VCaP (cell line): ENCODE measurements around the gene REEP3.

Experiments used
- H3K27ac ChIP-seq: fragments of 450-650 bp; 2 replicates; pipeline ENCODE4 v1.5.1; 2017
- TF ChIP-seq, protein P1 (sequence below): fragments of 450-650 bp; conservative IDR thresholded peaks from 2 replicates; pipeline ENCODE4 v1.5.1; 2017; ENCODE audit warnings: mild to moderate bottlenecking, moderate library complexity

Gene REEP3

GRCh38 chr10:63630931-63631680 is 109.9 kb downstream of the REEP3 start:
- TF ChIP-seq, protein P1, sequence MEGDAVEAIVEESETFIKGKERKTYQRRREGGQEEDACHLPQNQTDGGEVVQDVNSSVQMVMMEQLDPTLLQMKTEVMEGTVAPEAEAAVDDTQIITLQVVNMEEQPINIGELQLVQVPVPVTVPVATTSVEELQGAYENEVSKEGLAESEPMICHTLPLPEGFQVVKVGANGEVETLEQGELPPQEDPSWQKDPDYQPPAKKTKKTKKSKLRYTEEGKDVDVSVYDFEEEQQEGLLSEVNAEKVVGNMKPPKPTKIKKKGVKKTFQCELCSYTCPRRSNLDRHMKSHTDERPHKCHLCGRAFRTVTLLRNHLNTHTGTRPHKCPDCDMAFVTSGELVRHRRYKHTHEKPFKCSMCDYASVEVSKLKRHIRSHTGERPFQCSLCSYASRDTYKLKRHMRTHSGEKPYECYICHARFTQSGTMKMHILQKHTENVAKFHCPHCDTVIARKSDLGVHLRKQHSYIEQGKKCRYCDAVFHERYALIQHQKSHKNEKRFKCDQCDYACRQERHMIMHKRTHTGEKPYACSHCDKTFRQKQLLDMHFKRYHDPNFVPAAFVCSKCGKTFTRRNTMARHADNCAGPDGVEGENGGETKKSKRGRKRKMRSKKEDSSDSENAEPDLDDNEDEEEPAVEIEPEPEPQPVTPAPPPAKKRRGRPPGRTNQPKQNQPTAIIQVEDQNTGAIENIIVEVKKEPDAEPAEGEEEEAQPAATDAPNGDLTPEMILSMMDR = no peak
- peak overlapping the region; percentile 96 for H3K27ac ChIP-seq

GRCh38 chr10:63631991-63632390 is 110.8 kb downstream of the REEP3 start:
- TF ChIP-seq, protein P1 = no peak
- peak overlapping the region; percentile 96 for H3K27ac ChIP-seq

DNA sequence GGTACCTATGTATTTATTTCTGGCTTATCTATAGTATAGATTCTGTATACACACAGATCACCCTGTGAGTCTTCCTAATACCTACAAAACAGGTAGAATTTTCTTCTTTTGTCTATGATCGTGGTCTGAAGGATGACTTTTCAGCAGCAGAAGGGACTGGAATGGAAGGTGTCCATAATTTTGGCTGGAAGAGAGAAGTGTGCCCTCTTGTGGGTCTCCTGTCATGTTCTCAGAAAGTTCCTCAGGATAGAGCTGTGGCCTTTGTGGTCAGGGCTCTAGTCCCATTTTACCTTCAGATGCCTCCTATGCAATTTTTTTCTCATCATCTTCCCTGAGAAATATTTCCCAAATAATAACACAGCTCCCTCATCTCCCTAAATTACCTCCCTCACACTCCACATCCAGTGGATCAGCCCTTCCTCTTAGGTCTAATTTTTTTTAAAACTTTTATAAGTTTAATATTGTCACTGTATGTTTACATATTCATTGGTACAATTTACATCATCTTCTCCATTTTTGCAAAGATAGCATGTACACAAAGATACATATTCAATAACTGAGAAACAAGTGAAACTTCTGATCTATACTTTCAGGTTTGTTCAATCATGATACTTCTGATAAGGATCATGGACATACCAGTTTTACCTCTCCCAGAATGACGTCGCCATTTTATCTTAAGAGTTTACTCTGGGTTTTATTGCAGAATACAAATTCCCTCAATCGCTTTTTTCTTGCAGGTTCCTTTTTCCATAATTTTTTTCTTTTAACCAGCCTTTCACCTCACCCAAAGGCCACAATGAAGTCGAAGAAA is 112.7 kb downstream of the REEP3 start:
- H3K27ac ChIP-seq = peak overlapping the region; percentile 96

GRCh38 chr10:63634488-63635065 is 113.4 kb downstream of the REEP3 start:
- TF ChIP-seq, protein P1 = no peak
- peak overlapping the region; percentile 96 for H3K27ac ChIP-seq

More for the DNA sequence above, 112.7 kb downstream of the REEP3 start:
- TF ChIP-seq, protein P1 = peak; percentile 73

GRCh38 chr10:63636812-63637211 is 115.6 kb downstream of the REEP3 start:
- H3K27ac ChIP-seq = no peak overlapping the region
- TF ChIP-seq, protein P1 = no peak

GRCh38 chr10:63637901-63638327 is 116.7 kb downstream of the REEP3 start:
- no peak overlapping the region for H3K27ac ChIP-seq
- TF ChIP-seq, protein P1 = no peak

- TF ChIP-seq, protein P1 = no peak
- no peak overlapping the region for H3K27ac ChIP-seq
These were observed 120.2 kb downstream of the REEP3 start for GRCh38 chr10:63641366-63641765.
